ENCODE results near the gene LRMDA. TPM values are rescaled to one million over a fixed set of nuclear protein-coding genes. Genes with fewer than 3 reads are reported as not detected.

LRMDA gene
- total RNA-seq, 2 experiments from 2014 or later, result not detected

DNA sequence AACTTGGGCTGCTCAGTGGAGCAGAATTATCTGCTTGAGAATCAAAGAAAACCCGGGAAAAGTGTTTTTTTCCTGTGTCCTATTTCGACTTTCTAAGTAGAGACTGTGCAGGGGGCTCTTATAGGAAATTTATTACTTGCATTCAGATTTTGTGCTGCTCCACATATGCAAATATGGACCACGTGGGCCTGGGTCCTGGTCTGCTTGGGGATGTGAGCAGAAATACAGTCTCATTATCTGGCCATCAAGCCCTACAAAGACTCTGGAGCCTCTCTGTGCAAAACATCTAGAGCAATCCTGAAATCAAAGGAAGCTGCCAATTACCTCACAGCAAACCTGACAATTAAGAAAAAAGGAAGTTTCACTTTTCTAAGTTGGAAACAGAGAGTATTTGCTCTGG, 216.9 kb downstream of the LRMDA start:
- CTCF ChIA-PET (ENCODE audit: unreplicated experiment), result no interaction called here
- Histone ChIP-seq H2AFZ (ENCODE audit: low read length) (no peak overlapping the region), H3K4me3 (ENCODE audit: low read depth, low read length, poor library complexity, severe bottlenecking) (no peak overlapping the region), H3K9me2 (ENCODE audit: insufficient read depth, low read length) (no peaks in the 10 kb centered on the region), H3K79me2 (ENCODE audit: insufficient read depth, low read depth, low read length) (no peaks in the 10 kb centered on the region), H3K36me3 (ENCODE audit: insufficient read depth, low read length) (no peaks in the 10 kb centered on the region), H3K9me3 (ENCODE audit: low read length) (no peaks in the 10 kb centered on the region), H3K27ac (ENCODE audit: low read depth, low read length, poor library complexity, severe bottlenecking) (no peak overlapping the region), H3K4me2 (ENCODE audit: low read length) (no peak overlapping the region), H4K20me1 (ENCODE audit: insufficient read depth, low read length) (no peaks in the 10 kb centered on the region), H3K4me1 (ENCODE audit: insufficient read depth, low read length, poor library complexity, severe bottlenecking) (no peaks in the 10 kb centered on the region)
- intact Hi-C loops (cut with micrococcal nuclease; ENCODE audit: unreplicated experiment), result no loop called here
- POLR2A ChIA-PET, result no interaction called here
- TF ChIP-seq EZH2phosphoT487 (IDR thresholded peaks at IDR 0.05; ENCODE audit: borderline replicate concordance, low read depth, low read length), result no peak
- TF ChIP-seq, protein P1, sequence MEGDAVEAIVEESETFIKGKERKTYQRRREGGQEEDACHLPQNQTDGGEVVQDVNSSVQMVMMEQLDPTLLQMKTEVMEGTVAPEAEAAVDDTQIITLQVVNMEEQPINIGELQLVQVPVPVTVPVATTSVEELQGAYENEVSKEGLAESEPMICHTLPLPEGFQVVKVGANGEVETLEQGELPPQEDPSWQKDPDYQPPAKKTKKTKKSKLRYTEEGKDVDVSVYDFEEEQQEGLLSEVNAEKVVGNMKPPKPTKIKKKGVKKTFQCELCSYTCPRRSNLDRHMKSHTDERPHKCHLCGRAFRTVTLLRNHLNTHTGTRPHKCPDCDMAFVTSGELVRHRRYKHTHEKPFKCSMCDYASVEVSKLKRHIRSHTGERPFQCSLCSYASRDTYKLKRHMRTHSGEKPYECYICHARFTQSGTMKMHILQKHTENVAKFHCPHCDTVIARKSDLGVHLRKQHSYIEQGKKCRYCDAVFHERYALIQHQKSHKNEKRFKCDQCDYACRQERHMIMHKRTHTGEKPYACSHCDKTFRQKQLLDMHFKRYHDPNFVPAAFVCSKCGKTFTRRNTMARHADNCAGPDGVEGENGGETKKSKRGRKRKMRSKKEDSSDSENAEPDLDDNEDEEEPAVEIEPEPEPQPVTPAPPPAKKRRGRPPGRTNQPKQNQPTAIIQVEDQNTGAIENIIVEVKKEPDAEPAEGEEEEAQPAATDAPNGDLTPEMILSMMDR (conservative IDR thresholded peaks at IDR 0.05; ENCODE audit: low read length), result no peak
- DNase-seq (ENCODE audit: low spot score), result no peak
- no TSS peak for BruUV-seq (replicated peaks)

DNA sequence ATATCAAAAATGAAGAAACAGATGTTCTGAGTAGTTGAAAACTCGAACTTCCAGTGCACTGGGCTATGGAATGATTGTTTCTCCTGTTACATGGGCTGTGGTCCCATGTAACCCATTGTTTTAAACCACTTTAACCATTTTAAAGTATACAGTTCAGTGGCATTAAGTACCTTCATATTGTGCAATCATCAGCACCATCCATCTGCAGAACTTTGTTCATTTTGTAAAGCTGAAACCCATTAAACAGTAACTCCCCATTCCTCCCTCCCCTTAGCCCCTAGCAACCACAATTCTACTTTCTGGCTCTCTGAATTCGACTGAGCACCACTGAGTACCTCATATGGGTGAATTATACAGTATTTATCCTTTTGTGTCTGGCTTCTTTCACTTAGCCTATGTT, 217.4 kb downstream of the LRMDA start:
- H4K20me1 ChIP-seq (ENCODE audit: insufficient read depth, low read length), result no peaks in the 10 kb centered on the region
- DNase-seq (ENCODE audit: low spot score), result no peak
- CTCF ChIA-PET (ENCODE audit: unreplicated experiment), result no interaction called here
- H3K79me2 ChIP-seq (ENCODE audit: insufficient read depth, low read depth, low read length), result no peaks in the 10 kb centered on the region
- H3K4me2 ChIP-seq (ENCODE audit: low read length), result no peak overlapping the region
- H3K4me3 ChIP-seq (ENCODE audit: low read depth, low read length, poor library complexity, severe bottlenecking), result no peak overlapping the region
- H3K9me2 ChIP-seq (ENCODE audit: insufficient read depth, low read length), result no peaks in the 10 kb centered on the region
- H3K36me3 ChIP-seq (ENCODE audit: insufficient read depth, low read length), result no peaks in the 10 kb centered on the region
- POLR2A ChIA-PET, result no interaction called here
- no peaks in the 10 kb centered on the region for H3K9me3 ChIP-seq (ENCODE audit: low read length)
- H2AFZ ChIP-seq (ENCODE audit: low read length), result no peak overlapping the region
- intact Hi-C loops (cut with micrococcal nuclease; ENCODE audit: unreplicated experiment), result no loop called here
- TF ChIP-seq EZH2phosphoT487 (IDR thresholded peaks at IDR 0.05; ENCODE audit: borderline replicate concordance, low read depth, low read length), result no peak
- TF ChIP-seq, protein P1 (conservative IDR thresholded peaks at IDR 0.05; ENCODE audit: low read length), result no peak
- no peak overlapping the region for H3K27ac ChIP-seq (ENCODE audit: low read depth, low read length, poor library complexity, severe bottlenecking)
- no peaks in the 10 kb centered on the region for H3K4me1 ChIP-seq (ENCODE audit: insufficient read depth, low read length, poor library complexity, severe bottlenecking)
- no TSS peak for BruUV-seq (replicated peaks)

DNA sequence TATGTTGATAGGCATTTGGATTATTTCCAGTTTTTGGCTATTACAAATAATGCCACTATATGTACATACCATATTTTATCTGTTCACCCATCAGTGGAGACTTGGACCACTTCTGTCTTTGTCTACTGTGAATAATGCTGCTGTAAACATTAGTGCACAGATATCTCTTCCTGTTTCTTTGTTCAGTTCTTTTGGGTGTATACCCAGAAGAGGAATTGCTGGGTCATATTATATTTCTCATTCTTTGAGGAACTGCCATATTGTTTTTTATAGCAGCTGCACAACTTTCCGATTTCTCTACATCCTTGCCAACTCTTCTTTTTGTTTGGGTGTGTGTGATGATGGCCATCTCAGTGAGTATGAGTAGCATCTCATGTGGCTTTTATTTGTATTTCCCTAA, 218.0 kb downstream of the LRMDA start:
- intact Hi-C loops (cut with micrococcal nuclease; ENCODE audit: unreplicated experiment), result no loop called here
- TF ChIP-seq EZH2phosphoT487 (IDR thresholded peaks at IDR 0.05; ENCODE audit: borderline replicate concordance, low read depth, low read length), result no peak
- TF ChIP-seq, protein P1 (conservative IDR thresholded peaks at IDR 0.05; ENCODE audit: low read length), result no peak

More for the DNA sequence above, 218.0 kb downstream of the LRMDA start:
- Histone ChIP-seq H3K9me3 (ENCODE audit: low read length) (no peaks in the 10 kb centered on the region), H3K4me1 (ENCODE audit: insufficient read depth, low read length, poor library complexity, severe bottlenecking) (no peaks in the 10 kb centered on the region), H3K27ac (ENCODE audit: low read depth, low read length, poor library complexity, severe bottlenecking) (no peak overlapping the region), H2AFZ (ENCODE audit: low read length) (no peak overlapping the region), H3K4me3 (ENCODE audit: low read depth, low read length, poor library complexity, severe bottlenecking) (no peak overlapping the region), H3K9me2 (ENCODE audit: insufficient read depth, low read length) (no peaks in the 10 kb centered on the region), H3K36me3 (ENCODE audit: insufficient read depth, low read length) (no peaks in the 10 kb centered on the region), H4K20me1 (ENCODE audit: insufficient read depth, low read length) (no peaks in the 10 kb centered on the region), H3K4me2 (ENCODE audit: low read length) (no peak overlapping the region), H3K79me2 (ENCODE audit: insufficient read depth, low read depth, low read length) (no peaks in the 10 kb centered on the region)
- CTCF ChIA-PET (ENCODE audit: unreplicated experiment), result no interaction called here
- POLR2A ChIA-PET, result no interaction called here
- no peak for DNase-seq (ENCODE audit: low spot score)
- no TSS peak for BruUV-seq (replicated peaks)

Measured in OCI-LY7 (cell line).